ENCODE data around the gene ADAM11.

The ADAM11 gene

DNA sequence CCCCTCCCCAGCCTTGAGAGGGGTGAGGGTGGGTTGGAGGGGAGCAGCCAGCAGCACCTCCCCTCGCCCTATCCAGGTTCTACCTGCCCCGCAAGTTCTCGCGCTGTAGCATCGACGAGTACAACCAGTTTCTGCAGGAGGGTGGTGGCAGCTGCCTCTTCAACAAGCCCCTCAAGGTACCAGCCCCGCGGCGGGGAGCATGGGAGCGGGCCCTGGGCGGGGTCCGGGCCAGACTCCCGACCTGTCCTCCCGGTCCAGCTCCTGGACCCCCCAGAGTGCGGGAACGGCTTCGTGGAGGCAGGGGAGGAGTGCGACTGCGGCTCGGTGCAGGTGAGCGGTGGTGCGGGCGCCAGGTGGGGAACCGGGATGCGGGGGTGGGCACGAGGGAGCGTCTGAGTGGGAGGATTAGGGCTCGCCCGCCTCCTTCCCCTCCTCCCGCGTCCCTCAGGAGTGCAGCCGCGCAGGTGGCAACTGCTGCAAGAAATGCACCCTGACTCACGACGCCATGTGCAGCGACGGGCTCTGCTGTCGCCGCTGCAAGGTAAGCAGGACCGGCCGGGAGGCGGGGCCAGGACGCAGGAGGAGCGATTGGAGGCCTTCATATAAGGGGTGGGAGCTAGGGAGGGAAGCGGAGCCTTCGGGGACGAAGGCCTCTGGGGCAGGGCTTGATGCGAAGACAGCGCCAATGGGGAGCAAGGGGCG lies 16.5 kb downstream of the ADAM11 start:
- peak; percentile 96 for DNase-seq (ENCODE audit: low read depth)

- no peak for DNase-seq (ENCODE audit: low read depth)
Measured at GRCh38 chr17:44775838-44776621, 17.2 kb downstream of the ADAM11 start.

DNA sequence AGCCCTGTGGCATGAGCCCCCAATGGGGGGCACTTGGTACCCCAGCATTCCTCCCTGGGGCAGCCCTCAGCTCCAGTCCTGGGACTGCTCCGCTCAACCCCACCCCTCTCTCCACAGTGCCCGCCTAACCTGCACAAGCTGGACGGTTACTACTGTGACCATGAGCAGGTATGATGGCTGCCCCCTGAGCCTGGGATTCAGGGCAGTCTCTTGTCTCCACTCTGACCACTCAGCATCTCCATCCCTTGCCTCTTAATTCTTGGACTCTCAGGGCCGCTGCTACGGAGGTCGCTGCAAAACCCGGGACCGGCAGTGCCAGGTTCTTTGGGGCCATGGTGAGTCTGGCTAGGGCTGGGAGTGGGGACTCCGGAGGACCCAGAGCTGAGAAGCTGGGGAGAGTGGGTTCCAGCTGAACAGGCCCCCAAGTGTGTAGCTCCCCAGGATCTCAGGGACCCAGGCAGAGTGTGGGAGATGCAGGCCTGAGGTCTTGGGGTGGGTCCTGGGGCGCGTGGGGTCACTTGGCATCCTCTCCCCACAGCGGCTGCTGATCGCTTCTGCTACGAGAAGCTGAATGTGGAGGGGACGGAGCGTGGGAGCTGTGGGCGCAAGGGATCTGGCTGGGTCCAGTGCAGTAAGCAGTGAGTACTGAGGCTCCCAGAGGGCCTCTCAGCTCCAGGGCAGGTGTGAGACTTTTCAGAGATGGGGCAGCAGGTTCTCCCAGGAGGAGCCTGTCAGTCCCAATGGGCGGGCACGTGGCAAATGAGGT lies 18.0 kb downstream of the ADAM11 start:
- no peak for DNase-seq (ENCODE audit: low read depth)

DNA sequence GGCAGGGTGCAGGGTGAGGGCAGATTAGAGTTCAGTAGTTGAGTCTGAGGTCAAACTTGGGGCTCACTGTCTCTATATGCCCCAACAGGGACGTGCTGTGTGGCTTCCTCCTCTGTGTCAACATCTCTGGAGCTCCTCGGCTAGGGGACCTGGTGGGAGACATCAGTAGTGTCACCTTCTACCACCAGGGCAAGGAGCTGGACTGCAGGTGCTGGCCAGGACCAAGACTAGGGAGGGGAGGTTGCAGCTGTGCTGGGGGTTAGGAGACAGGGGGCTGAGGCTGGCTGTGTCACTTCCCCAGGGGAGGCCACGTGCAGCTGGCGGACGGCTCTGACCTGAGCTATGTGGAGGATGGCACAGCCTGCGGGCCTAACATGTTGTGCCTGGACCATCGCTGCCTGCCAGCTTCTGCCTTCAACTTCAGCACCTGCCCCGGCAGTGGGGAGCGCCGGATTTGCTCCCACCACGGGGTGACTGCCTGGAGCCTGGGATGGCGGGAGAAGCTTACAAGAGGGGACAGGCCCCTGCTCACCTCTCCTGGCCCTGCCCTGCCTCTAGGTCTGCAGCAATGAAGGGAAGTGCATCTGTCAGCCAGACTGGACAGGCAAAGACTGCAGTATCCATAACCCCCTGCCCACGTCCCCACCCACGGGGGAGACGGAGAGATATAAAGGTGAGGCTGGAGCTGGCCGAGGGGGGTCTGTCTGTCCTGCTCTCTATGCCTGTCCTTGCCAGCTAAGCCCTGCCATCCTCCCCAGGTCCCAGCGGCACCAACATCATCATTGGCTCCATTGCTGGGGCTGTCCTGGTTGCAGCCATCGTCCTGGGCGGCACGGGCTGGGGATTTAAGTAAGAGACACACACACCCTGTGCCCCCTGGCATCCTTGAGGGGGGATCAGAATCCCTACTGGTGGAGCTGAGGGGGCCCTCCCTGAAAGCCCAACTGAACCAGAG lies 18.9 kb downstream of the ADAM11 start:
- no peak for DNase-seq (ENCODE audit: low read depth)

DNA sequence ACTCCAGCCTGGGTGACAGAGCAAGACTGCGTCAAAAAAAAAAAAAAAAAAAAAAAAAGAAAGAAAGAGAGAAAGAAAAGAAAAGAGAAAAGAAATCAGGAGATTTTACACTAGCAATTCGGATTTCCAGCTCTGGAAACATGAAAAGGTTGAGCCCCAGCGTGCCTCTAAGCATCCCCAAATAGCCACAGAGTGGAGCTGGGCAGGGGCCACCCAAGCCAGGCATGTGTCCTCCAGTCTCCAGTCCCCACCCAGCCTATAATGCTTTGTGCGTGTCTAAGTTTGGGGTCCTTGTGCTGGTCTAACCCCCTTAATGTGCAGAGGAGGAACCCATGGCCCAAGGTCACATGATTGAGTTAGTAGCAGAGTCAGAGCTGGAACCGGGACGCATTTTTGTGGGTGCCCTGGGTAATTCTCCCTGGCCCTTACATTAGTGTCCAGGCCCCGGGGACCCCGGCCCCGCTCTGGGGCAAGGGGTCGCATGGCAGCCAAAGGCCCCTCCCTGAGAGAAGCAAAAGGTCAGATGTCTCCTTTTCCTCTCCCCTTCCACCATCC lies 19.9 kb downstream of the ADAM11 start:
- DNase-seq (ENCODE audit: low read depth): no peak

GRCh38 chr17:44779211-44780025 lies 20.6 kb downstream of the ADAM11 start:
- DNase-seq (ENCODE audit: low read depth): peak; percentile 64

DNA sequence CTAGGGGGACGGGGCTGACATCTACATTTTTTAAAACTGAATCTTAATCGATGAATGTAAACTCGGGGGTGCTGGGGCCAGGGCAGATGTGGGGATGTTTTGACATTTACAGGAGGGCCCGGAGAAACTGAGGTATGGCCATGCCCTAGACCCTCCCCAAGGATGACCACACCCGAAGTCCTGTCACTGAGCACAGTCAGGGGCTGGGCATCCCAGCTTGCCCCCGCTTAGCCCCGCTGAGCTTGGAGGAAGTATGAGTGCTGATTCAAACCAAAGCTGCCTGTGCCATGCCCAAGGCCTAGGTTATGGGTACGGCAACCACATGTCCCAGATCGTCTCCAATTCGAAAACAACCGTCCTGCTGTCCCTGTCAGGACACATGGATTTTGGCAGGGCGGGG lies 21.4 kb downstream of the ADAM11 start:
- no peak for DNase-seq (ENCODE audit: low read depth)

- no peak for DNase-seq (ENCODE audit: low read depth)
Measured at GRCh38 chr17:44780845-44781480, 22.2 kb downstream of the ADAM11 start.

DNA sequence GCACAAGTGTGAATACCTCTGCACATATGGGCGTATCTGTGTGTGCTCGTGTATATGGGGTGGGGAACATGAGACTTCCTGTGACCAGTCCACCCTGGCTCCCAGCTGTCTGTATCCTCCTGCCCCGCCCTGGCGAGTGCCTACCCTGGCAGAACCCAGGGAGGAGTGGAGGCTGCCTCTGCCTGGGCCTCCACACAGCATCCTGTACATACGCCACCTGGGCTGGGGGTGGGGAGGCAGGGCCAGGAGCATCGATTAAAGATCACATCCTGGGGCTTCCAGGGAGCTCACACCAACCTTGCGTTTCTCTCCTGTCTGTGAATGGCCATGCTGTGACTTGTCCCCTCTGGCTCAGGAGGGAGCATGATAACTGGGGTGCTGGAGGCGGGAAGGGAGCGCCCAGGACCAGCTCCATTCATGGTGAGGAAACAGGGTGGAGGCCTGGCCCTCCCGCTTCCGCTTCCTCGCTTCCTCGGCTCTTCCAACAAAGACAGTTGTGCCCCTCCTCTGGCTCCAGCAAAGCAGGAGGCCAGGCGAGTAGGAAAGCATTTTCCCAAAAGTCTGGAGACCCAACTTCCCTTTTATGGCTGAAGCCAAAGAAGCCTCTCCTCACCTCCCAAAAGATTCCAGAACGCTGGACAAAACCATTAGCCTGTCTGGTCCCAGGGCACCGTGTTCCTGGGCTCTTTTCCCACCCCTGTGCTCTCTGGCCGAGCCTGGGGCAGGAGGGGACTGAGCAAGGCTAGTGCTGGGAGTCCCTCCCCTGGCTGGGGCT lies 22.9 kb downstream of the ADAM11 start:
- no peak for DNase-seq (ENCODE audit: low read depth)

GRCh38 chr17:44782326-44782850 lies 23.6 kb downstream of the ADAM11 start:
- DNase-seq (ENCODE audit: low read depth): no peak

- no peak for DNase-seq (ENCODE audit: low read depth)
Measured at GRCh38 chr17:44785921-44786320, 27.1 kb downstream of the ADAM11 start.

DNA sequence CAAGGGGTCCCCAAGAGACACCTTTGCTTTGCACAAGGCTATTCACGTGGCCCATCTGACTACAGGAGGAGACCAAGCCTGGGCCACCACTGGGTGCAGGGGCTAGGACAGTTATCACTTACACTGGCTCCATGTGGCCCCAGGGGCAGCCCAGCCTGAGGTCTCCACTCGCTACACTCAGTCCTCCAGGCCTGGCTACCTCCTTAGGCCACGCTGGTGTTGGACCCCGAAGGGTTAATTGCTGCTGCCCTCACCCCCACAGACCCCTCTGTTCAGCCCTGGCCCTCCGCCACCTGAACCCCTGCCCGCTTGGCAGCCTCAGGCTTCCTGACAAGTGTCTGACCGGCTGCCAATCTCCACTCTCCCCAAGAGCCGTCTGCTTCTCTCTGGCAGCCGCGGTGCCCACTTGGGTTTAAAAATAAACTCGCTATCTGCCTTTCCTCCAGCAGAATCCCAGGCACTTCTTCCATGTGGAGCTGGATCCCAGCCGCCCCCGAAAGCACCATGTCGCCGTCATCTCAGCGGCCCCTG lies 27.8 kb downstream of the ADAM11 start:
- DNase-seq (ENCODE audit: low read depth): no peak

DNA sequence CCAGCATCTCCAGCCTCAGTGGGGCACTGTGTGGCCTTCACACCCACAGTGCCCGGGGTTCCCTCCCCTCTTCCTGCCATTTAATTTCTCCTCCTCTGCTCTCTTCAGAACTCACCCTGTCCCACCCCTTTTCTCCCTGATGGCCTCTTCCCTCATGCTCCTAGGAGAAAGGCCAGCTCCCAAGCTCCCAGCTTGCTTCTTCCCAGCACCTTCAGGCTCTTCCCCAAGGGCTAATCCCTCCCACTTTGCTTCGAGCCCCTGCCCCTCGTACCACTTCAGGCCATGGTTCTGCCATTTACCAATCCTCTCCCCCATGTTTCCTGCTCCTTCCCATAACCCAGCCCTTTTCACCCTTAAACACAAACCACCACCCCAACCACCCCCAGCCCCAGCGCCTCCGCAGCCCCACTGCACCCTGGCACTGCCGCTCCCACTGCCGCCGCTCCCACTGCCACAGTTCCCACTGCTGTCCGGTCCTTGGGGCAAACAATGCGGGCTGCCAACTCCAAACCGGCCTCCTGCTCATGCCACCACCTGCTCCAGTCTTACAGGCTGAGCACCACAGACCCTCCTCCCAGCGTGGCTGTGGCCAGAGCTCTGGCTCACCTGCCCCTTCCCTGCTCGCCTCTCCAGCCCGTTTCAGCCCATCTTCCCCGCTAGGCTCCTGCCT lies 28.6 kb downstream of the ADAM11 start:
- DNase-seq (ENCODE audit: low read depth): no peak

GRCh38 chr17:44788139-44788538 lies 29.4 kb downstream of the ADAM11 start:
- no peak for DNase-seq (ENCODE audit: low read depth)

GRCh38 chr17:44792276-44792675 lies 33.5 kb downstream of the ADAM11 start:
- no peak for DNase-seq (ENCODE audit: low read depth)

- DNase-seq (ENCODE audit: low read depth): peak; percentile 16
Measured at GRCh38 chr17:44793885-44794842, 35.4 kb downstream of the ADAM11 start.

GRCh38 chr17:44794851-44795413 lies 36.1 kb downstream of the ADAM11 start:
- DNase-seq (ENCODE audit: low read depth): peak; percentile 72

All from fibroblast of gingiva (primary cell).